ENCODE results near the gene SGK2. TPM values are rescaled to one million over a fixed set of nuclear protein-coding genes. Genes with fewer than 3 reads are reported as not detected.

The SGK2 gene
- total and polyA plus RNA-seq, 2 of the 13 experiments (the other 11 are each of a cell fraction or from before 2014, with no cell fraction given), result 6.2 to 29.4 TPM

- TF ChIP-seq, protein P1, sequence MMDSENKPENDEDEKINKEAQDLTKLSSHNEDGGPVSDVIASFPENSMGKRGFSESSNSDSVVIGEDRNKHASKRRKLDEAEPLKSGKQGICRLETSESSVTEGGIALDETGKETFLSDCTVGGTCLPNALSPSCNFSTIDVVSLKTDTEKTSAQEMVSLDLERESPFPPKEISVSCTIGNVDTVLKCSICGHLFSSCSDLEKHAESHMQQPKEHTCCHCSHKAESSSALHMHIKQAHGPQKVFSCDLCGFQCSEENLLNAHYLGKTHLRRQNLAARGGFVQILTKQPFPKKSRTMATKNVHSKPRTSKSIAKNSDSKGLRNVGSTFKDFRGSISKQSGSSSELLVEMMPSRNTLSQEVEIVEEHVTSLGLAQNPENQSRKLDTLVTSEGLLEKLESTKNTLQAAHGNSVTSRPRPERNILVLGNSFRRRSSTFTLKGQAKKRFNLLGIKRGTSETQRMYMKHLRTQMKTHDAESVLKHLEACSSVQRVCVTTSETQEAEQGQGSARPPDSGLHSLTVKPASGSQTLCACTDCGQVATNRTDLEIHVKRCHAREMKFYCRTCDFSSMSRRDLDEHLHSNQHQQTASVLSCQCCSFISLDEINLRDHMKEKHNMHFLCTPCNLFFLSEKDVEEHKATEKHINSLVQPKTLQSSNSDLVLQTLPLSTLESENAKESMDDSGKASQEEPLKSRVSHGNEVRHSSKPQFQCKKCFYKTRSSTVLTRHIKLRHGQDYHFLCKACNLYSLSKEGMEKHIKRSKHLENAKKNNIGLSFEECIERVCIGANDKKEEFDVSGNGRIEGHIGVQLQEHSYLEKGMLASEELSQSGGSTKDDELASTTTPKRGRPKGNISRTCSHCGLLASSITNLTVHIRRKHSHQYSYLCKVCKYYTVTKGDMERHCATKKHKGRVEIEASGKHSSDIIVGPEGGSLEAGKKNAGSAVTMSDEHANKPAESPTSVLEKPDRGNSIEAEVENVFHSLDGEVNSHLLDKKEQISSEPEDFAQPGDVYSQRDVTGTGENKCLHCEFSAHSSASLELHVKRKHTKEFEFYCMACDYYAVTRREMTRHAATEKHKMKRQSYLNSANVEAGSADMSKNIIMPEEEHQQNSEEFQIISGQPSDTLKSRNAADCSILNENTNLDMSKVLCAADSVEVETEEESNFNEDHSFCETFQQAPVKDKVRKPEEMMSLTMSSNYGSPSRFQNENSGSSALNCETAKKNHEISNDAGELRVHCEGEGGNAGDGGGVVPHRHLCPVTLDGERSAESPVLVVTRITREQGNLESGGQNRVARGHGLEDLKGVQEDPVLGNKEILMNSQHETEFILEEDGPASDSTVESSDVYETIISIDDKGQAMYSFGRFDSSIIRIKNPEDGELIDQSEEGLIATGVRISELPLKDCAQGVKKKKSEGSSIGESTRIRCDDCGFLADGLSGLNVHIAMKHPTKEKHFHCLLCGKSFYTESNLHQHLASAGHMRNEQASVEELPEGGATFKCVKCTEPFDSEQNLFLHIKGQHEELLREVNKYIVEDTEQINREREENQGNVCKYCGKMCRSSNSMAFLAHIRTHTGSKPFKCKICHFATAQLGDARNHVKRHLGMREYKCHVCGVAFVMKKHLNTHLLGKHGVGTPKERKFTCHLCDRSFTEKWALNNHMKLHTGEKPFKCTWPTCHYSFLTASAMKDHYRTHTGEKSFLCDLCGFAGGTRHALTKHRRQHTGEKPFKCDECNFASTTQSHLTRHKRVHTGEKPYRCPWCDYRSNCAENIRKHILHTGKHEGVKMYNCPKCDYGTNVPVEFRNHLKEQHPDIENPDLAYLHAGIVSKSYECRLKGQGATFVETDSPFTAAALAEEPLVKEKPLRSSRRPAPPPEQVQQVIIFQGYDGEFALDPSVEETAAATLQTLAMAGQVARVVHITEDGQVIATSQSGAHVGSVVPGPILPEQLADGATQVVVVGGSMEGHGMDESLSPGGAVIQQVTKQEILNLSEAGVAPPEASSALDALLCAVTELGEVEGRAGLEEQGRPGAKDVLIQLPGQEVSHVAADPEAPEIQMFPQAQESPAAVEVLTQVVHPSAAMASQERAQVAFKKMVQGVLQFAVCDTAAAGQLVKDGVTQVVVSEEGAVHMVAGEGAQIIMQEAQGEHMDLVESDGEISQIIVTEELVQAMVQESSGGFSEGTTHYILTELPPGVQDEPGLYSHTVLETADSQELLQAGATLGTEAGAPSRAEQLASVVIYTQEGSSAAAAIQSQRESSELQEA (CRISPR knock-in tag; IDR thresholded peaks at IDR 0.05; ENCODE audit: not compliant biosample characterization), result peak; percentile 95
- TF ChIP-seq RXRB (CRISPR knock-in tag; IDR thresholded peaks at IDR 0.05; ENCODE audit: borderline replicate concordance) (peak; percentile 41), MAFF (IDR thresholded peaks at IDR 0.05; ENCODE audit: low read depth, low read length) (peak; percentile 7; the same call in 1 of the 2 replicates), SUZ12 (IDR thresholded peaks at IDR 0.05; ENCODE audit: low read depth, low read length) (no peak), ZNF841 (CRISPR knock-in tag; IDR thresholded peaks at IDR 0.05; ENCODE audit: borderline replicate concordance) (no peak), KDM5B (CRISPR knock-in tag; IDR thresholded peaks at IDR 0.05; ENCODE audit: borderline replicate concordance) (peak; percentile 99), HNF4A (CRISPR knock-in tag; IDR thresholded peaks at IDR 0.05) (0 out of 2 replicates have a peak, but pooled peaks have one; percentile 24), ZNF276 (CRISPR knock-in tag; IDR thresholded peaks at IDR 0.05; ENCODE audit: low read depth) (peak; percentile 93; the same call in 1 of the 2 replicates), EEA1 (CRISPR knock-in tag; IDR thresholded peaks at IDR 0.05; ENCODE audit: borderline replicate concordance) (peak; percentile 79; the same call in 1 of the 2 replicates)
- TF ChIP-seq, protein P2, sequence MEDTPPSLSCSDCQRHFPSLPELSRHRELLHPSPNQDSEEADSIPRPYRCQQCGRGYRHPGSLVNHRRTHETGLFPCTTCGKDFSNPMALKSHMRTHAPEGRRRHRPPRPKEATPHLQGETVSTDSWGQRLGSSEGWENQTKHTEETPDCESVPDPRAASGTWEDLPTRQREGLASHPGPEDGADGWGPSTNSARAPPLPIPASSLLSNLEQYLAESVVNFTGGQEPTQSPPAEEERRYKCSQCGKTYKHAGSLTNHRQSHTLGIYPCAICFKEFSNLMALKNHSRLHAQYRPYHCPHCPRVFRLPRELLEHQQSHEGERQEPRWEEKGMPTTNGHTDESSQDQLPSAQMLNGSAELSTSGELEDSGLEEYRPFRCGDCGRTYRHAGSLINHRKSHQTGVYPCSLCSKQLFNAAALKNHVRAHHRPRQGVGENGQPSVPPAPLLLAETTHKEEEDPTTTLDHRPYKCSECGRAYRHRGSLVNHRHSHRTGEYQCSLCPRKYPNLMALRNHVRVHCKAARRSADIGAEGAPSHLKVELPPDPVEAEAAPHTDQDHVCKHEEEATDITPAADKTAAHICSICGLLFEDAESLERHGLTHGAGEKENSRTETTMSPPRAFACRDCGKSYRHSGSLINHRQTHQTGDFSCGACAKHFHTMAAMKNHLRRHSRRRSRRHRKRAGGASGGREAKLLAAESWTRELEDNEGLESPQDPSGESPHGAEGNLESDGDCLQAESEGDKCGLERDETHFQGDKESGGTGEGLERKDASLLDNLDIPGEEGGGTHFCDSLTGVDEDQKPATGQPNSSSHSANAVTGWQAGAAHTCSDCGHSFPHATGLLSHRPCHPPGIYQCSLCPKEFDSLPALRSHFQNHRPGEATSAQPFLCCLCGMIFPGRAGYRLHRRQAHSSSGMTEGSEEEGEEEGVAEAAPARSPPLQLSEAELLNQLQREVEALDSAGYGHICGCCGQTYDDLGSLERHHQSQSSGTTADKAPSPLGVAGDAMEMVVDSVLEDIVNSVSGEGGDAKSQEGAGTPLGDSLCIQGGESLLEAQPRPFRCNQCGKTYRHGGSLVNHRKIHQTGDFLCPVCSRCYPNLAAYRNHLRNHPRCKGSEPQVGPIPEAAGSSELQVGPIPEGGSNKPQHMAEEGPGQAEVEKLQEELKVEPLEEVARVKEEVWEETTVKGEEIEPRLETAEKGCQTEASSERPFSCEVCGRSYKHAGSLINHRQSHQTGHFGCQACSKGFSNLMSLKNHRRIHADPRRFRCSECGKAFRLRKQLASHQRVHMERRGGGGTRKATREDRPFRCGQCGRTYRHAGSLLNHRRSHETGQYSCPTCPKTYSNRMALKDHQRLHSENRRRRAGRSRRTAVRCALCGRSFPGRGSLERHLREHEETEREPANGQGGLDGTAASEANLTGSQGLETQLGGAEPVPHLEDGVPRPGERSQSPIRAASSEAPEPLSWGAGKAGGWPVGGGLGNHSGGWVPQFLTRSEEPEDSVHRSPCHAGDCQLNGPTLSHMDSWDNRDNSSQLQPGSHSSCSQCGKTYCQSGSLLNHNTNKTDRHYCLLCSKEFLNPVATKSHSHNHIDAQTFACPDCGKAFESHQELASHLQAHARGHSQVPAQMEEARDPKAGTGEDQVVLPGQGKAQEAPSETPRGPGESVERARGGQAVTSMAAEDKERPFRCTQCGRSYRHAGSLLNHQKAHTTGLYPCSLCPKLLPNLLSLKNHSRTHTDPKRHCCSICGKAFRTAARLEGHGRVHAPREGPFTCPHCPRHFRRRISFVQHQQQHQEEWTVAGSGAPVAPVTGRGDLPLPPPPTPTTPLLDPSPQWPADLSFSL (CRISPR knock-in tag; IDR thresholded peaks at IDR 0.05), result no peak; the same call in 1 of the 2 replicates
These were observed 31.8 kb downstream of the SGK2 start, which contains the start of gene IFT52 (continued) for GRCh38 chr20:43590392-43591303.

Data from HepG2 (cell line).